Left lung (tissue), 10 donors: ENCODE measurements around the gene G3BP1. TPM values are rescaled to one million over a fixed set of nuclear protein-coding genes. Genes with fewer than 3 reads are reported as not detected.
A peak's percentile ranks its signal among the peaks of the same experiment; 100 is the strongest.

Experiments
- ATAC-seq: fragments of 200-7000 bp; cut with Tn5 transposase; one replicate; pipeline ENCODE4 v1.9.1; 2020; ENCODE audit warnings: moderate library complexity
- DNase-seq, 4 donors: peaks; one replicate each; pipeline ENCODE4 v3.0.0-alpha.2; 2013 to 2020
- H3K27ac ChIP-seq, 2 donors: fragments of 200-600 bp; sonication (generic) in 1 of 2; one replicate each; pipeline versions ENCODE4 v1.5.0 to v1.8.0; 2020 to 2021
- H3K27me3 ChIP-seq, 2 donors: fragments of 200-600 bp; sonication (generic) in 1 of 2; one replicate each; pipeline versions ENCODE4 v1.5.0 to v1.8.0; 2020 to 2021
- H3K36me3 ChIP-seq, 2 donors: fragments of 200-600 bp; sonication (generic) in 1 of 2; one replicate each; pipeline versions ENCODE4 v1.5.0 to v1.8.0; 2020 to 2021
- H3K4me1 ChIP-seq, 2 donors: fragments of 200-600 bp; one replicate each; pipeline ENCODE4 v1.8.0; 2021
- H3K4me3 ChIP-seq, 2 donors: fragments of 200-600 bp; sonication (generic) in 1 of 2; one replicate each; pipeline versions ENCODE4 v1.5.0 to v1.8.0; 2020 to 2021; ENCODE audit warnings: mild to moderate bottlenecking in 1 of 2
- H3K9me3 ChIP-seq, 2 donors: fragments of 200-600 bp; sonication (generic) in 1 of 2; one replicate each; pipeline versions ENCODE4 v1.5.0 to v1.8.0; 2020 to 2021
- CTCF ChIP-seq, 2 donors: fragments of 200-600 bp; sonication (generic) in 1 of 2; IDR thresholded peaks; one replicate each; pipeline versions ENCODE4 v1.5.0 to v1.8.0; 2021; ENCODE audit warnings: antibody characterized with exemption in 2 of 2
- intact Hi-C, 2 donors: fragments of 100-400 bp; cut with DNase I; formaldehyde crosslinking; loops; one replicate each; pipeline versions ENCODE4 v1.11.2 to v1.14.2; 2022
- polyA plus RNA-seq, 6 donors: library from polyadenylated mRNA; unstranded; fragments of 120-200 nt; gene quantifications; one replicate each; pipeline ENCODE4 v1.2.1, GENCODE V29; 2013; ENCODE audit not compliant: insufficient read length in 6 of 6
- total RNA-seq, 2 donors: library from RNA; stranded (reverse); fragmentation: NEBNext Ultra II Directional; extraction: Animal tissue kit (Norgen Biotek cat#: 25700); gene quantifications; one replicate each; pipeline ENCODE4 v1.2.1, GENCODE V29; 2021
- donor health status: DM: no; HTN: yes; CAD: no.
- donor health status: DM: no; HTN: no; CAD: no.

Gene G3BP1
- total and polyA plus RNA-seq, 8 donors, result 125 to 207 (median 146) TPM

GRCh38 chr5:151758430-151759241 lies 13.1 kb upstream of the G3BP1 start, which contains the start of gene ATOX1:
TSS of gene ATOX1 (minus strand) at chr5:151758631. CDS start at chr5:151758551, 80 bp downstream.
- peak; percentile 88 to 99 (median 95) for DNase-seq
- TF ChIP-seq CTCF (IDR thresholded peaks at IDR 0.05), result peak in 1 of 2 donors; percentile 59
- Histone ChIP-seq H3K36me3 (no peaks in the 10 kb centered on the region), H3K9me3 (no peaks in the 10 kb centered on the region), H3K27me3 (no peaks in the 10 kb centered on the region), H3K4me3 (peak within 1 kb of the TSS; percentile 66 to 73), H3K27ac (peak within 1 kb of the TSS; percentile 85 to 86), H3K4me1 (peaks cover 14 to 36% of the 10 kb centered on the region in 2 donors)
- intact Hi-C loops, result no loop called here
- ATAC-seq, result peak; percentile 100

GRCh38 chr5:151764801-151765200 lies 7.0 kb upstream of the G3BP1 start:
- ATAC-seq, result no peak
- Histone ChIP-seq H3K4me3 (no peak overlapping the region), H3K9me3 (no peaks in the 10 kb centered on the region), H3K4me1 (no peaks in the 10 kb centered on the region), H3K27ac (no peak overlapping the region), H3K36me3 (no peaks in the 10 kb centered on the region), H3K27me3 (no peaks in the 10 kb centered on the region)
- TF ChIP-seq CTCF (IDR thresholded peaks at IDR 0.05), result no peak
- intact Hi-C loops, result no loop called here
- DNase-seq, result no peak

- Histone ChIP-seq H3K27me3 (no peaks in the 10 kb centered on the region), H3K36me3 (no peaks in the 10 kb centered on the region), H3K9me3 (no peaks in the 10 kb centered on the region), H3K4me3 (no peak overlapping the region), H3K27ac (no peak overlapping the region), H3K4me1 (peaks cover 0 to 9% of the 10 kb centered on the region in 2 donors)
- no peak for ATAC-seq
- no peak for DNase-seq
- no peak for TF ChIP-seq CTCF (IDR thresholded peaks at IDR 0.05)
- intact Hi-C loops, result no loop called here
Observed at GRCh38 chr5:151766975-151767374, 4.8 kb upstream of the G3BP1 start.

- Histone ChIP-seq H3K36me3 (no peaks in the 10 kb centered on the region), H3K4me1 (peaks cover 13 to 40% of the 10 kb centered on the region in 2 donors), H3K9me3 (no peaks in the 10 kb centered on the region), H3K4me3 (peak overlapping the region; percentile 41 to 76), H3K27me3 (no peaks in the 10 kb centered on the region), H3K27ac (peak overlapping the region; percentile 98 to 100)
- ATAC-seq, result peak; percentile 30
- DNase-seq, result peak; percentile 80 to 91 (median 84)
- intact Hi-C loops, result no loop called here
- no peak for TF ChIP-seq CTCF (IDR thresholded peaks at IDR 0.05)
Observed at GRCh38 chr5:151770383-151771258, 1.1 kb upstream of the G3BP1 start.
